HEK293 (cell line): ENCODE measurements around the gene IRF3.

Experiments
- TSHZ1 ChIP-seq: fragments of 450-650 bp; formaldehyde crosslinking; IDR thresholded peaks from 2 replicates; pipeline ENCODE4 v1.5.1; 2016; ENCODE audit warnings: missing biosample characterization, missing genetic modification characterization, borderline replicate concordance
- ZFP41 ChIP-seq: fragments of 450-650 bp; formaldehyde crosslinking; IDR thresholded peaks from 2 replicates; pipeline ENCODE4 v1.5.1; 2016; ENCODE audit warnings: missing biosample characterization, missing genetic modification characterization, borderline replicate concordance
- ZNF132 ChIP-seq: fragments of 450-650 bp; formaldehyde crosslinking; IDR thresholded peaks from 2 replicates; pipeline ENCODE4 v1.5.1; 2017; ENCODE audit warnings: missing biosample characterization, missing genetic modification characterization, borderline replicate concordance
- ZNF280D ChIP-seq: fragments of 450-650 bp; formaldehyde crosslinking; IDR thresholded peaks from 2 replicates; pipeline ENCODE4 v1.5.1; 2016; ENCODE audit warnings: missing biosample characterization, missing genetic modification characterization
- ZNF350 ChIP-seq: fragments of 450-650 bp; formaldehyde crosslinking; IDR thresholded peaks from 2 replicates; pipeline ENCODE4 v1.5.0; 2017; ENCODE audit warnings: missing biosample characterization, mild to moderate bottlenecking, missing genetic modification characterization
- ZNF473 ChIP-seq: fragments of 450-650 bp; formaldehyde crosslinking; IDR thresholded peaks from 2 replicates; pipeline ENCODE4 v1.5.1; 2017; ENCODE audit warnings: missing biosample characterization, missing genetic modification characterization
- ZNF488 ChIP-seq: fragments of 450-650 bp; formaldehyde crosslinking; IDR thresholded peaks from 2 replicates; pipeline ENCODE4 v1.5.1; 2016; ENCODE audit warnings: missing biosample characterization, missing genetic modification characterization
- ZNF514 ChIP-seq: fragments of 450-650 bp; formaldehyde crosslinking; IDR thresholded peaks from 2 replicates; pipeline ENCODE4 v1.5.1; 2016; ENCODE audit warnings: missing biosample characterization, missing genetic modification characterization
- ZNF549 ChIP-seq: fragments of 450-650 bp; IDR thresholded peaks from 2 replicates; pipeline ENCODE4 v1.5.1; 2018; ENCODE audit warnings: missing biosample characterization, missing genetic modification characterization, mild to moderate bottlenecking, inconsistent platforms, moderate library complexity
- ZNF555 ChIP-seq: fragments of 450-650 bp; formaldehyde crosslinking; conservative IDR thresholded peaks from 2 replicates; pipeline ENCODE4 v1.5.1; 2017; ENCODE audit warnings: missing biosample characterization, mild to moderate bottlenecking, missing genetic modification characterization, inconsistent platforms
- ZSCAN23 ChIP-seq: fragments of 450-650 bp; formaldehyde crosslinking; IDR thresholded peaks from 2 replicates; pipeline ENCODE4 v1.5.1; 2016; ENCODE audit warnings: missing biosample characterization, missing genetic modification characterization
- TF ChIP-seq, protein P1 (sequence below): fragments of 450-650 bp; formaldehyde crosslinking; IDR thresholded peaks from 2 replicates; pipeline ENCODE4 v1.5.1; 2017; ENCODE audit warnings: missing biosample characterization, missing genetic modification characterization
- TF ChIP-seq, protein P2 (sequence below): fragments of 450-650 bp; formaldehyde crosslinking; IDR thresholded peaks from 2 replicates; pipeline ENCODE4 v1.5.1; 2016; ENCODE audit warnings: missing biosample characterization, missing genetic modification characterization
- TF ChIP-seq, protein P3 (sequence below): fragments of 450-650 bp; formaldehyde crosslinking; IDR thresholded peaks from 2 replicates; pipeline ENCODE4 v1.5.1; 2016; ENCODE audit warnings: missing biosample characterization, missing genetic modification characterization, low read depth

GRCh38 chr19:49687150-49687549 lies 21.5 kb upstream of the IRF3 start:
- no peak for TF ChIP-seq ZFP41 (tag by site-specific recombination)
- TF ChIP-seq, protein P1, sequence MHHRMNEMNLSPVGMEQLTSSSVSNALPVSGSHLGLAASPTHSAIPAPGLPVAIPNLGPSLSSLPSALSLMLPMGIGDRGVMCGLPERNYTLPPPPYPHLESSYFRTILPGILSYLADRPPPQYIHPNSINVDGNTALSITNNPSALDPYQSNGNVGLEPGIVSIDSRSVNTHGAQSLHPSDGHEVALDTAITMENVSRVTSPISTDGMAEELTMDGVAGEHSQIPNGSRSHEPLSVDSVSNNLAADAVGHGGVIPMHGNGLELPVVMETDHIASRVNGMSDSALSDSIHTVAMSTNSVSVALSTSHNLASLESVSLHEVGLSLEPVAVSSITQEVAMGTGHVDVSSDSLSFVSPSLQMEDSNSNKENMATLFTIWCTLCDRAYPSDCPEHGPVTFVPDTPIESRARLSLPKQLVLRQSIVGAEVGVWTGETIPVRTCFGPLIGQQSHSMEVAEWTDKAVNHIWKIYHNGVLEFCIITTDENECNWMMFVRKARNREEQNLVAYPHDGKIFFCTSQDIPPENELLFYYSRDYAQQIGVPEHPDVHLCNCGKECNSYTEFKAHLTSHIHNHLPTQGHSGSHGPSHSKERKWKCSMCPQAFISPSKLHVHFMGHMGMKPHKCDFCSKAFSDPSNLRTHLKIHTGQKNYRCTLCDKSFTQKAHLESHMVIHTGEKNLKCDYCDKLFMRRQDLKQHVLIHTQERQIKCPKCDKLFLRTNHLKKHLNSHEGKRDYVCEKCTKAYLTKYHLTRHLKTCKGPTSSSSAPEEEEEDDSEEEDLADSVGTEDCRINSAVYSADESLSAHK (tag by site-specific recombination): no peak
- TF ChIP-seq, protein P2, sequence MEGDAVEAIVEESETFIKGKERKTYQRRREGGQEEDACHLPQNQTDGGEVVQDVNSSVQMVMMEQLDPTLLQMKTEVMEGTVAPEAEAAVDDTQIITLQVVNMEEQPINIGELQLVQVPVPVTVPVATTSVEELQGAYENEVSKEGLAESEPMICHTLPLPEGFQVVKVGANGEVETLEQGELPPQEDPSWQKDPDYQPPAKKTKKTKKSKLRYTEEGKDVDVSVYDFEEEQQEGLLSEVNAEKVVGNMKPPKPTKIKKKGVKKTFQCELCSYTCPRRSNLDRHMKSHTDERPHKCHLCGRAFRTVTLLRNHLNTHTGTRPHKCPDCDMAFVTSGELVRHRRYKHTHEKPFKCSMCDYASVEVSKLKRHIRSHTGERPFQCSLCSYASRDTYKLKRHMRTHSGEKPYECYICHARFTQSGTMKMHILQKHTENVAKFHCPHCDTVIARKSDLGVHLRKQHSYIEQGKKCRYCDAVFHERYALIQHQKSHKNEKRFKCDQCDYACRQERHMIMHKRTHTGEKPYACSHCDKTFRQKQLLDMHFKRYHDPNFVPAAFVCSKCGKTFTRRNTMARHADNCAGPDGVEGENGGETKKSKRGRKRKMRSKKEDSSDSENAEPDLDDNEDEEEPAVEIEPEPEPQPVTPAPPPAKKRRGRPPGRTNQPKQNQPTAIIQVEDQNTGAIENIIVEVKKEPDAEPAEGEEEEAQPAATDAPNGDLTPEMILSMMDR: no peak
- no peak for TF ChIP-seq ZNF514 (tag by site-specific recombination)
- no peak for TF ChIP-seq ZNF350 (tag by site-specific recombination)
- no peak for TF ChIP-seq ZSCAN23
- TF ChIP-seq ZNF555: no peak
- no peak for TF ChIP-seq ZNF488 (tag by site-specific recombination)
- no peak for TF ChIP-seq ZNF473 (tag by site-specific recombination)
- TF ChIP-seq, protein P3, sequence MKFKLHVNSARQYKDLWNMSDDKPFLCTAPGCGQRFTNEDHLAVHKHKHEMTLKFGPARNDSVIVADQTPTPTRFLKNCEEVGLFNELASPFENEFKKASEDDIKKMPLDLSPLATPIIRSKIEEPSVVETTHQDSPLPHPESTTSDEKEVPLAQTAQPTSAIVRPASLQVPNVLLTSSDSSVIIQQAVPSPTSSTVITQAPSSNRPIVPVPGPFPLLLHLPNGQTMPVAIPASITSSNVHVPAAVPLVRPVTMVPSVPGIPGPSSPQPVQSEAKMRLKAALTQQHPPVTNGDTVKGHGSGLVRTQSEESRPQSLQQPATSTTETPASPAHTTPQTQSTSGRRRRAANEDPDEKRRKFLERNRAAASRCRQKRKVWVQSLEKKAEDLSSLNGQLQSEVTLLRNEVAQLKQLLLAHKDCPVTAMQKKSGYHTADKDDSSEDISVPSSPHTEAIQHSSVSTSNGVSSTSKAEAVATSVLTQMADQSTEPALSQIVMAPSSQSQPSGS (tag by site-specific recombination): no peak
- no peak for TF ChIP-seq ZNF280D (tag by site-specific recombination)
- no peak for TF ChIP-seq ZNF132
- no peak for TF ChIP-seq TSHZ1
- no peak for TF ChIP-seq ZNF549 (tag by site-specific recombination)
